AG04450 (cell line): ENCODE measurements around the gene NCL. TPM values are rescaled to one million over a fixed set of nuclear protein-coding genes. Genes with fewer than 3 reads are reported as not detected.

ENCODE experiments used
- CTCF ChIA-PET: fragments of 300-600, 350-600 bp; formaldehyde crosslinking; extraction: SDS; loops from one replicate; lab custom pipeline; 2022; ENCODE audit warnings: antibody characterized with exemption, inconsistent platforms; lab: Charles Lee
- POLR2A ChIA-PET: fragments of 350-600 bp; formaldehyde crosslinking; extraction: SDS; loops from one replicate; lab custom pipeline; 2021; ENCODE audit warnings: antibody characterized with exemption, inconsistent platforms; lab: Yijun Ruan, JAX
- DNase-seq: peaks from one replicate; pipeline ENCODE4 v3.0.0-alpha.2; 2011; ENCODE audit warnings: low read depth, low spot score
- H3K27ac ChIP-seq: one replicate; pipeline ENCODE4 v1.5.1; 2012; ENCODE audit warnings: low read depth, low read length, control low read depth
- H3K27me3 ChIP-seq: one replicate; pipeline ENCODE4 v1.6.0; 2012; ENCODE audit warnings: low read length; ENCODE audit not compliant: control insufficient read depth, insufficient read depth
- H3K4me3 ChIP-seq: 2 replicates; pipeline ENCODE4 v1.5.1; 2011; ENCODE audit warnings: mild to moderate bottlenecking, low read depth, low read length, control low read depth
- H3K9me3 ChIP-seq: 2 replicates; pipeline ENCODE4 v1.5.1; 2012; ENCODE audit warnings: low read length; ENCODE audit not compliant: control insufficient read depth, insufficient read depth
- polyA plus RNA-seq: library from polyadenylated mRNA; depleted of rRNA; stranded (reverse); fragments of >200 nt; gene quantifications from 2 replicates; pipeline ENCODE4 v1.2.3, GENCODE V29; 2011
- TF ChIP-seq, protein P1 (sequence below): IDR thresholded peaks from 2 replicates; pipeline ENCODE4 v1.5.1; 2011; ENCODE audit warnings: low read depth, low read length, control low read depth, inconsistent platforms

Gene NCL
- polyA plus RNA-seq, 1 experiment = 165 TPM

DNA sequence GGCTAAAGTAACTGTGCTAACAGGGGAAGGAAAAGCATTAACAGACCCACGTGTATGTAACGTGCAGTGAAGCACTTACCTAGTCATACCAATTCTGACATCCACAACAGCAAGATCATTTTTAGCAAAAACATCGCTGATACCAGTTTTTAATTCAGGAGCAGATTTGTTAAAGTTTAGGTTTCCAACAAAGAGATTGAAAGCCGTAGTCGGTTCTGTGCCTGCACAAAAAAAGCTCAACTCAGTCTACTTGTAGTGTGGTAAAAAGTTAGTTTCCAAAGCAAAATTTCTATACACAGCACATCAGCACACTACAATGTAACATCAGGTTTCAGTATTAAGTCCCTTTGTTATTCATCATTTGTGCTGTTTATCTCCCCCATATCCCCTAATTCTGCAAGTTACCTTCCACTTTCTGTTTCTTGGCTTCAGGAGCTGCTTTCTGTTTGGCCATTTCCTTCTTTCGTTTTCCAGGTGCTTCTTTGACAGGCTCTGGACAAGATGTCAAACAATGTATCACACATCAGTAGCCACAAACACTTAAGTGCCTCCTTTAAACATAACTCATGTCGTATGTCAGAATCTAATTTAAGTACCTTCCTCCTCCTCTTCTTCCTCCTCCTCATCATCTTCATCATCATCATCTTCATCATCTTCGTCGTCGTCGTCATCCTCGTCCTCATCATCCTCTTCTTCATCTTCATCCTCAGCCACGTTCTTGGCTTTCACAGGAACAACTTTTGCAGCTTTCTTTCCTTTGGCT is 4.0 kb downstream of the NCL start:
- CTCF ChIA-PET = interaction anchor here (1.2 to 1.8 kb wide), 2 partner anchors 8 to 10 kb away, joined by 4 to 6 read pairs; no protein-coding TSS in a partner anchor
- POLR2A ChIA-PET = interaction anchor here (0.7 kb wide), 2 partner anchors 11 to 349 kb away, joined by 4 to 5 read pairs; no protein-coding TSS in a partner anchor
- no peak for DNase-seq

DNA sequence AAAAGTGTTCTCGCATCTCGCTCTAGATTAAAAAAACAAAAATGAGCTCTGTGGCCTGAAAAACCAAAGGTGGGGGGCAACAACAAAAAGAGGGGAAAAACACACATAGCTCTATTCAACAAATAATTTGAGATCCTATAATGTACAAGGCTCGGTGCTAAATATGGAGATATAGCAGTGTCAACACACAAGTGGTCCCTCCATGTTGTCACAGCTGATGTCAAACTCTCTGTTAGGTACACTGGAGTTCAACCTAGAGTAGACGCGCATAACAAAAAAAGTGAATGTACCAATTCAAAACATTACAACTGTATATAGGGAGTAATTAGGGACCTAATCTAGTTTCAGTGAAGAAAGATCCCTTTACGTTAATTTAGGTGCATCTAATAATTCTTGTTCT is 5.9 kb downstream of the NCL start:
- Histone ChIP-seq H3K27me3 (no peaks in the 10 kb centered on the region), H3K9me3 (no peaks in the 10 kb centered on the region), H3K27ac (no peak overlapping the region), H3K4me3 (no peak overlapping the region)
- TF ChIP-seq, protein P1, sequence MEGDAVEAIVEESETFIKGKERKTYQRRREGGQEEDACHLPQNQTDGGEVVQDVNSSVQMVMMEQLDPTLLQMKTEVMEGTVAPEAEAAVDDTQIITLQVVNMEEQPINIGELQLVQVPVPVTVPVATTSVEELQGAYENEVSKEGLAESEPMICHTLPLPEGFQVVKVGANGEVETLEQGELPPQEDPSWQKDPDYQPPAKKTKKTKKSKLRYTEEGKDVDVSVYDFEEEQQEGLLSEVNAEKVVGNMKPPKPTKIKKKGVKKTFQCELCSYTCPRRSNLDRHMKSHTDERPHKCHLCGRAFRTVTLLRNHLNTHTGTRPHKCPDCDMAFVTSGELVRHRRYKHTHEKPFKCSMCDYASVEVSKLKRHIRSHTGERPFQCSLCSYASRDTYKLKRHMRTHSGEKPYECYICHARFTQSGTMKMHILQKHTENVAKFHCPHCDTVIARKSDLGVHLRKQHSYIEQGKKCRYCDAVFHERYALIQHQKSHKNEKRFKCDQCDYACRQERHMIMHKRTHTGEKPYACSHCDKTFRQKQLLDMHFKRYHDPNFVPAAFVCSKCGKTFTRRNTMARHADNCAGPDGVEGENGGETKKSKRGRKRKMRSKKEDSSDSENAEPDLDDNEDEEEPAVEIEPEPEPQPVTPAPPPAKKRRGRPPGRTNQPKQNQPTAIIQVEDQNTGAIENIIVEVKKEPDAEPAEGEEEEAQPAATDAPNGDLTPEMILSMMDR = no peak
- CTCF ChIA-PET = interaction anchor here (0.6 to 3.6 kb wide), 4 partner anchors 24 to 681 kb away, joined by 4 to 13 read pairs (median 8); no protein-coding TSS in a partner anchor
- DNase-seq = no peak
- POLR2A ChIA-PET = no interaction called here

More for the DNA sequence above, 4.0 kb downstream of the NCL start:
- peaks cover 7% of the 10 kb centered on the region; the same call in 1 of the 2 replicates for H3K9me3 ChIP-seq
- TF ChIP-seq, protein P1 = no peak
- H3K27me3 ChIP-seq = no peaks in the 10 kb centered on the region
- H3K27ac ChIP-seq = no peak overlapping the region
- H3K4me3 ChIP-seq = no peak overlapping the region

DNA sequence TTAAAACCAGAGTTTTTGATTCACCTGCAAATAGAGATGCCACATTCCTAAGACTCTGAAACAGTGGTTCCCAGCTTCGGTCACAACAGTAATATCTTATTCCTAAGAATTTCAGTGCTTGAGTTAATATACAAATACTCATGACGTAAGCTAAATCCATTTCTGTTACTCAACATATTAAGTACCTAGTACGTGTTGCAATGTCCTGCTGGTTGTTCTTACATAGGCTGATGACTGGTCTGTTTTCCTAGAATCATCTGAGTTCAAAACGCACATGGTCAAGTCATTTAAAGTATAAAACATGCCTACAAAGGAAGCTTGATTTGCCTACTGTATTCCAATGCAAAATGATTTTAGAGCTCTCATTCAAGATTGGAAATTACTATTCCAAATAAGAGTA is 7.2 kb downstream of the NCL start:
- no peaks in the 10 kb centered on the region for H3K9me3 ChIP-seq
- H3K4me3 ChIP-seq = no peak overlapping the region
- H3K27me3 ChIP-seq = no peaks in the 10 kb centered on the region
- DNase-seq = no peak
- TF ChIP-seq, protein P1 = no peak
- no peak overlapping the region for H3K27ac ChIP-seq
- ChIA-PET CTCF (interaction anchor here (0.6 to 3.6 kb wide), 5 partner anchors 25 to 352 kb away, joined by 3 to 13 read pairs (median 4); no protein-coding TSS in a partner anchor), POLR2A (no interaction called here)

DNA sequence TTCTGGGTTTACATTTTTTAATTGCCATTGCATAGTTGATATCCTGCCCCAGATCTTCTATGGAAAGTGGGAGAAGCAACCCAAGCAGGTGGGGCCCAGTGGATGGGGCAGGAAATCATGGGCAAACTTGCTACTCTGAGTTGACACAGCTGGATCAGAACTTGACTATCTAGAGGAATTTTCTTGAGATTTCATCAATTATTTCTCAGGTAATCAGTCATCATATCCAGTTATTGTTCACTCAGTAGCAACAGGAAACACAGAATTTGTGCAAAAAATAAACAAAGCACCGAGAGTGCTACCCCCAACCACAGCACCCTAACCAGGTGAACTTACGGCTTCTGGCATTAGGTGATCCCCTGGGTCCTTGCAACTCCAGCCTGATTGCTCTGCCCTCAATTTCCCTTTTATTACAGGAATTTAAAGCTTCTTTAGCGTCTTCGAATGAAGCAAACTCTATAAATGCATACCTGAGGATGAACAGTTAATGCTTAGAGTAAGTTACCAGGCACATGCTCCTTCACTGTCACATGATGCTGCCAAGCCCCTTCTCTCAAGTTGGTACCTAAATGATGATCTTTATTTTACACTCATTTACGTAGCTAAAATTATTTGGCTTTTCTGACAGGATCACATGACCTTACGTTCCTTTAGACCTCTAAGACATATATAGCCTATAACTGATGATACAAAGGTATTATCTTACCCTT is 7.8 kb downstream of the NCL start:
- no peaks in the 10 kb centered on the region for H3K27me3 ChIP-seq
- TF ChIP-seq, protein P1 = no peak
- no peak overlapping the region for H3K4me3 ChIP-seq
- CTCF ChIA-PET = interaction anchor here (0.6 to 3.6 kb wide), 5 partner anchors 28 to 403 kb away, joined by 3 to 13 read pairs (median 5); no protein-coding TSS in a partner anchor
- no peaks in the 10 kb centered on the region for H3K9me3 ChIP-seq
- no peak for DNase-seq
- no peak overlapping the region for H3K27ac ChIP-seq
- POLR2A ChIA-PET = interaction anchor here (5.3 kb wide), 1 partner anchor 8 kb away, joined by 72 read pairs; the partner anchor contains the start of gene NCL
